Retinal pigment epithelial cell (primary cell): Measurements from ENCODE around the gene VPS37B.

Source experiments
- DNase-seq: peaks from one replicate; pipeline ENCODE4 v3.0.0-alpha.2; 2010; ENCODE audit warnings: low read depth
- H3K4me3 ChIP-seq: 2 replicates; pipeline ENCODE4 v1.5.1; 2011; ENCODE audit warnings: mild to moderate bottlenecking, low read length, control low read depth, moderate library complexity
- TF ChIP-seq, protein P1 (sequence below): conservative IDR thresholded peaks from 2 replicates; pipeline ENCODE4 v1.5.1; 2011; ENCODE audit warnings: low read depth, low read length, control low read depth, inconsistent platforms

VPS37B gene

DNA sequence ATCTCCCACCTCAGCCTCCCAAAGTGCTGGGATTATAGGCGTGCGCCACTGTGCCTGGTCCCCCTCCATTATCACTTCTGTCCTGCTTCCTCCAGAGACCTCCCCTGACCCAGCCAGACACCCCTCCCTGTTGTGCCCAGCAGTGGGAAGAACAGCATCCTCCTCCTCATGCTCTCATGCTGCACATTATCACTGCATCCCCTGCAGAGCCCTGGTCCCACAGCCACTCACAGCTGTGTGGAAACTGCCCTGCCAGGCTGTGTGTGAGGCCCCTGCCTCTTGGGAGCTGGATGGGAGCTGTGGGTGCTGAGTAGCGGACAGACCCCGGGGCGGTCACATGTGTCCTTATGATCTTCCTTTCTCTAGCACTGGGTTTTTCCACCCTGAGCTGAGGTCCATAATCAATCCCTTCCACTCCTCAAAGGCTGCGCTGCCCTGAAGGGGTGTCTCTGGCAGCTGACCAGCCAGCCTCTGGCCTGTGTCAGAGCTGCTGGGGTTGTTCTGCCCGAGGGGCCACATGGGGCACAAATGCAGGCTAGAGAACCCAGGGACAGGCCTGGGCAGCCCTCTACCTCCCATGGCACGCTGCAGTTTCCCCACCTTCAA lies 51.5 kb downstream of the VPS37B start:
- DNase-seq, result no peak
- TF ChIP-seq, protein P1, sequence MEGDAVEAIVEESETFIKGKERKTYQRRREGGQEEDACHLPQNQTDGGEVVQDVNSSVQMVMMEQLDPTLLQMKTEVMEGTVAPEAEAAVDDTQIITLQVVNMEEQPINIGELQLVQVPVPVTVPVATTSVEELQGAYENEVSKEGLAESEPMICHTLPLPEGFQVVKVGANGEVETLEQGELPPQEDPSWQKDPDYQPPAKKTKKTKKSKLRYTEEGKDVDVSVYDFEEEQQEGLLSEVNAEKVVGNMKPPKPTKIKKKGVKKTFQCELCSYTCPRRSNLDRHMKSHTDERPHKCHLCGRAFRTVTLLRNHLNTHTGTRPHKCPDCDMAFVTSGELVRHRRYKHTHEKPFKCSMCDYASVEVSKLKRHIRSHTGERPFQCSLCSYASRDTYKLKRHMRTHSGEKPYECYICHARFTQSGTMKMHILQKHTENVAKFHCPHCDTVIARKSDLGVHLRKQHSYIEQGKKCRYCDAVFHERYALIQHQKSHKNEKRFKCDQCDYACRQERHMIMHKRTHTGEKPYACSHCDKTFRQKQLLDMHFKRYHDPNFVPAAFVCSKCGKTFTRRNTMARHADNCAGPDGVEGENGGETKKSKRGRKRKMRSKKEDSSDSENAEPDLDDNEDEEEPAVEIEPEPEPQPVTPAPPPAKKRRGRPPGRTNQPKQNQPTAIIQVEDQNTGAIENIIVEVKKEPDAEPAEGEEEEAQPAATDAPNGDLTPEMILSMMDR, result no peak
- no peak overlapping the region for H3K4me3 ChIP-seq

DNA sequence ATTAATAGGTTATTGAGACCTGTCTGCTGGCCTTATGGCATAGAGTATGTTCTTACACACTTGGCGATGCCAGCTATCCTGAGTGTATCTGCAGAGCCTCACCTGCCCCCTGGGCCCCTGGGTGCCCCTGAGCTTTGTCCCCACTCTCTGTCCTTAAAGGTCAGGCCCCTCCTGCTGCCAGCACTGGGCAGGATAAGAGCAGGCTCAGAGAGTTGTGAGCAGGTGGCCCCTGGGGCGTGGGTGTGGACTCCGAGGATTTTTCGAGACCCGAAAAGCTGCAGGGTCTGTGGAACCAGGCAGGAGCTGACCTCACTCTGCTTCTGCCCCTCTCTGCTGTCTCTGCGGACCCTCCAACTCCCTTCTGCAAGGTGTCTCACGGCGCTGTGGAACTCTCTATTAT lies 52.5 kb downstream of the VPS37B start:
- no peak for DNase-seq
- H3K4me3 ChIP-seq, result no peak overlapping the region
- TF ChIP-seq, protein P1, result no peak

DNA sequence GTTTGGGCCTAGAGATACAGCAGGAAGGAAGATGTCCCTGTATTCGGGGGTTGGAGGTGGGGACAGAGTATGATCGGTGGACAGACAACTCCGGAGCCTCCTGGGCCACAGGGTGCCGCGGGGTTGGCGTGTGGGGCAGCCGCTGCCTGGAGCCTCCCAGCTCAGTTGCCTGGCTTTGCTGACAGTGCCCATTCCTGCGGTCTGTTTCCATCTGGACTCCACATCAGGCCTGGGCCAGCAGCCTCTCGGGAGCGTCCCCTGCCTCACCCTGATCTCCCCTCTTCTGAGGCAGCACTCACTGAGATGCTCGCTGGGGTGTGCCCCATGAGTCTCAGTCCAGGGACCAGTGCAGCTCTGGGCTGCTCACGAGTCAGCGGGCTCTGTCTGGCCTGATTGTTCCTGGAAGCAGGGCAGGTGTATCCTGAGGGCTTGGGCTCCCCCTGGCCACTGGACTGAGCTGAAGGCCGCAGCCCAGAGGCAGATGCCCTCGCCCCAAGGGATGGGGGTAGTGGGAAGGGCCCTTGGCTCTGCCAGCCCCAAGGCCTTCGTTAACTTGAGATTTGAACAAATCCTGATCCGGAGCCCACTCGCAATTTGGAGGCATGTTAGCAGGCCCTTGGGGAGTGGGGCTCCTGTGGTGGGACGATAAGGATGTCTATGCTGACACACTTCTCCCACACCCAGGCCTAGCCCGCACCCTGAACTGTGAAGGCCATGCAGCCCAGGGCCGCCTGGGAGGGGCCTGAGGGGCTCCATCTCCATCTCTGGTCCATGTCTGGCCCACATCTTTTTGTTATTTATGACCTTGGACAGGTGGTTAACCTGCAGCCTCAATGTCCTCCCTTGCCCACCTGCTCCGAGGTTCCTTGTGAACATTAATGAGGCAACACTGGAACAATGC lies 53.2 kb downstream of the VPS37B start:
- no peak overlapping the region for H3K4me3 ChIP-seq
- TF ChIP-seq, protein P1, result no peak
- DNase-seq, result no peak

DNA sequence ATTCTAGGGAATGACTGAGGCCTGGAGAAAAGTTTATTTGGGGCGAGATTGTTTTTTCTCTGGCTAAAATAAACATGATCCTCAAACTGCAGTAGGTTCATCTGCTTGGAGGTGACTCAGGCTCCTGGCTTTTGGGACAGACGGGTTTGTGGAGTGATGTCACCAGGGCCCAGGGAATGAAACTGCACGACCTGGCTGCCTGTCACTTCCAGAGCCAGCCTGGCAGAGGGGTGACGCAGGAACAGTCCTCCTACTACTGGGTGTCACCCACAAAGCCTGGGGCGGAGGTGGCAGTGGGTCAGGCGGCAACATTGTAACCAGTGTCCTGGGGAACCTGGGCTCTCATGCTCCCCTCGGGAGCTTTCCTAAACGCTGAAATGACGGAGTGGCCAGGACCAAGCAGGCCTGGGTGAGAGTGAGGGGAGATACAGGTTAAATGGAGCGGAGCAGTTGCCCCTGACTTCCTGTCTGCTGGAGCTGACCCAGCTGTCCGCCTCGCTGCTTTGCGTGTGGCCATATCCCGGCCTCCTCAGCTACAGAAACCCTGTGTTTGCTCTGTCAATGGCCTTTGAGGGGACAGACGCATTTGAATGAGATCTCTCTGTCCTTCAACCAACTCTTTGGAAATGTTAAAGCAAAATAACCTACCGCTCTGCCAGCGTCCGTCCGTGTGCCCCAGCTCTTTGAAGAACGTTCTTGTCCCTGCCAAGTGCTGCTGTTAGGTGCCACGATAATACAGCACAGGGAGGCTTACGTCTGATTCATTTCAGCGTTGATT lies 54.2 kb downstream of the VPS37B start:
- H3K4me3 ChIP-seq, result no peak overlapping the region
- TF ChIP-seq, protein P1, result no peak
- DNase-seq, result no peak

DNA sequence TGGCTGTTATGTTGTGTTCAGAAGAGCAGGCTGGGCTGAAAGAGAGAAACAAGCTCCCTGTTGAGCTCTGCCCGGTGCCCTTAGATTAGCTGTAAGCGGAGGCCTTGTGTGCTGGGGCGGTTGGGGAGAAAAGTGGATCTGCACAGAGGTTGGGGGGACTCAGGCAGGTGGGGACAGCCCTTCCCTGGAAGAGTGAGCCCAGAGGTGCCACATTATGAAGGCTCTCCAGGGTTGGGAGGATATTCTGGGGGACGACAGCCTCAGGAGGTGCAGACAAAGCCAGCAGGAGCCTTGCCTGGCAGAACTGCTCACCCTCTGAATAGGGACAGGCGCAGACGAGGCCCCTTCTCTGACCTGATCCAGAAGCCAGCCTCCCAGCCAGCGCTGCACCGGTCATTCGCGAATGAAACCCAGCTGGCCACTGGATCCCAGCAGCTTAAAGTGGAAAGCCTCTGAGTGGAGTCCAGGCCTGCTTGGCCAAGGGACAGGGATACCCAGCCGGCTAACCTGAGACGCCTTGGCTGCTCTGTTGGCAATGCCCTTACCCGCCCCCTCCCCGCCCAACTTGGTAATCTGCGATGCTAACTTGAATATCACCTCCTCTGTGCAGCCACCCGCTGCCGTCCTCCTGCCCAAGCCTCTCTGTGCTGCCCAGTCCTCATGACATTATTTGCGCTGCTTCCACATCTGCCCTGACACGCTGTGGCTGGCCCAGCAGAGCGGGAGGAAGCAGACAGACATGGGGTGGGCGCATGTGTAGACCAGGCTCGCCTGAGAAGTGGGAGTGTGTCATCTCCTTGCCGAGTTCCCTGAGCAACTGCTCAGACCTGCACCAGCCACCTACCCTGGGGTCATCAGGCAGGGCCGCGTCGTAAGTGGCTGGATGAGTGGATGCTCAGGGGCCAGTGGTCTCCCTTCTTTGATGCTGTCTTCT lies 55.1 kb downstream of the VPS37B start:
- no peak for DNase-seq
- H3K4me3 ChIP-seq, result no peak overlapping the region
- TF ChIP-seq, protein P1, result no peak

DNA sequence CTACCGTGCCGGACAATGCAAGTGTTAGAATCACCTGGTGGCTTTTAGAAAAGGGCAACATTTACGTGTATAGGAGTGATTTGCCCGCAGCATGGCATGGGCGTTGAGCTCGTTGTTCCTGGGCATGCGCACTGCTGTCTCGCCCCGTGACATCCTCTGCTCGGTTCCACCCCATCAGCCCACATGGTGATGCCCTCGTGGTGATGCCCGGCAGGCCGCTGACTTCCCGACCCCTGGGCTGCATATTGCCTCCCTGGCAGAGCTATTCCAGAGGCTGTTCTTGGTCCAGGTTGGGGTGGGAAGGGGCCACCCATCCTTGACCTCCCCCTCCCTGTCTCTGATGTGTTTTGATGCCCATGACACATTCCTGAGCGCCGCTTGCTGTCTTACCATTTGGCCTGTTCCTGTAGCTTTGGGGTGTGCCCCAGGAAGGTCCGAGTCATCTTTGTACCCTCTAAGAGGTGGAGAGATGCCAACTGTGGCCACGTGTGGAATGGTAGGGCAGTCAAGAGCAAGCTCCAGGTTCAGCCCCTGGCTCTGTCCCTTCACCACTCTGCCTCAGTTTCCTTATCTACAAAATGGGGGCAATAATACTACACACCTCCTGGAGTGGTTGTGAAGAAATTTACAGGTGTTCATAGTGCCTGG lies 55.9 kb downstream of the VPS37B start:
- no peak for DNase-seq
- TF ChIP-seq, protein P1, result no peak
- H3K4me3 ChIP-seq, result no peak overlapping the region
